Pericardium fibroblast (primary cell): Measurements from ENCODE around the gene ELMO1. TPM values are rescaled to one million over a fixed set of nuclear protein-coding genes. Genes with fewer than 3 reads are reported as not detected.

Experiments
- total RNA-seq: library from RNA; depleted of rRNA; stranded (reverse); fragments of >200 nt; gene quantifications from 2 replicates; pipeline ENCODE4 v1.2.3, GENCODE V29; 2015

ELMO1 gene, protein sequence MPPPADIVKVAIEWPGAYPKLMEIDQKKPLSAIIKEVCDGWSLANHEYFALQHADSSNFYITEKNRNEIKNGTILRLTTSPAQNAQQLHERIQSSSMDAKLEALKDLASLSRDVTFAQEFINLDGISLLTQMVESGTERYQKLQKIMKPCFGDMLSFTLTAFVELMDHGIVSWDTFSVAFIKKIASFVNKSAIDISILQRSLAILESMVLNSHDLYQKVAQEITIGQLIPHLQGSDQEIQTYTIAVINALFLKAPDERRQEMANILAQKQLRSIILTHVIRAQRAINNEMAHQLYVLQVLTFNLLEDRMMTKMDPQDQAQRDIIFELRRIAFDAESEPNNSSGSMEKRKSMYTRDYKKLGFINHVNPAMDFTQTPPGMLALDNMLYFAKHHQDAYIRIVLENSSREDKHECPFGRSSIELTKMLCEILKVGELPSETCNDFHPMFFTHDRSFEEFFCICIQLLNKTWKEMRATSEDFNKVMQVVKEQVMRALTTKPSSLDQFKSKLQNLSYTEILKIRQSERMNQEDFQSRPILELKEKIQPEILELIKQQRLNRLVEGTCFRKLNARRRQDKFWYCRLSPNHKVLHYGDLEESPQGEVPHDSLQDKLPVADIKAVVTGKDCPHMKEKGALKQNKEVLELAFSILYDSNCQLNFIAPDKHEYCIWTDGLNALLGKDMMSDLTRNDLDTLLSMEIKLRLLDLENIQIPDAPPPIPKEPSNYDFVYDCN
- 2.8 and 4.6 TPM in 2 replicates for total RNA-seq

DNA sequence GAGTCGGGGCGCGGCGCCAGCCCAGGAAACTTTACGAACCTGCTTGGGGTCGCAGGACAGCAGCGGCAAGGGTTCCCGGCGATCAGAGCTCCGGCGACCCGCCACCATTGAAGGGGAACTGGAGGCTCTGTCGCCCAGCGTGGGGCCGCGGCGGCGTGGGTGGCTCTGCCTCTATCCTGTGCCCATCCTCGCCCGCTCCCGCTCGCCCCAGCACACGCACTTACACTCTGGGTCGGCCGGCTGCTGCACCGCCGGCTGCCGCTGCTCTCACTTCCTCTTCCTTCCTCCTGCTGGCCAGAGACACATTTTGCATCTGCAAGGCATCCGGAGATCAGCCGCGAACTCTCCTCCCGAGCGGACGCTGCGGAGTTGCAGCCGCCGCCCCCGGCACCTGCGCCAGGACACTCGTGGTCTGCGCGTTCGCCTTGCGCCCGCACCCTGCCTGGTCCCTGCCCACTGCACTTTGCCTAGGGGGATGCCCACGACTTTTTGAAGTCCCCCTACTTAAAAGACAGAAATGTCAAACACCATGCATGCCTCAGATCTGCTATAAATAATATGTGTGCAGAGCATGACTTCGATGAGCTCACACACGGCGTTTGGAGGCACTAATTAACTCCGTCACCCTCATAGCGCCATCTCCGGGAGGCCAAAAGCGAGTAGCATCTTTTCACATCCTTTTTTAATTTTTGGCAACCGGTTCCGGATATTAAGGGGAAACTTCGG is at the start of gene ELMO1:
Gene ELMO1 (minus strand): TSS at position 229 of the 726 bp plus-strand sequence. CDS start 106,174 bp downstream, outside the sequence.

Other genes starting within 250 kb of the ELMO1 start
- not detected in 2 replicates for gene GPR141, start 234.9 kb upstream of the ELMO1 start, total RNA-seq